ENCODE results near the gene C17orf107. TPM values are rescaled to one million over a fixed set of nuclear protein-coding genes. Genes with fewer than 3 reads are reported as not detected.

C17orf107 gene
- total RNA-seq, 2 experiments from 2014 or later, result 1.9 to 3.0 TPM

DNA sequence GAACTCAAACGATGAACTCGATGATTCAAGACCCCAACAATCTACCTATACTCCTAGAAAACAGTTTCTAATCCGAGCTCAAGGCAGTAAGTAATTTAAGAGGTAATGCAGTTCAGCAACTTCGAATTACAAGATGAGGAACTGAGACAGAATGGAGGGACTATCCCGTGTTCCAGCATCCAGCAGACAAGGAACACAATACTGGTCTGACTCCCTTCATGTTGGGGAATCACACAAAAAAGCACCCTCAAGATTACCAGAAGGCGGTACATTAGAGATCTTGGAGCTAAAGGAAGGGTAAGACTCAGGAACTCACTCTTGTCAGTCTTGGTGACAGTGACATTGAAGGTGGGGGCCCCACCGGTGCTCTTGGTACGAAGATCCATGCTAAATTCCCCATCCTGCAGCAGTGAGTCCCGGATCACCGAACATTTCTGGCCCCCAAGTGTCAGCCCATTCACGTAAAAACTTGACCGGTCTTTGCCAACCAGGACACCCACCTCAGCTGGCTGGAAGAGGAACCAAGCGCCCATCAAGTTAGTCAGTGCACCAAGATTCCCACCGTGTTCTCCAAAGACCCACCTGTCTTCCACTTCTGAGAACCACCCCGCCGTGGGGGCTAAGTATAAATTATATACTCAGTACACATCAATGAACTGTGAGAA, 47.1 kb downstream of the C17orf107 start:
- Mint-ChIP-seq H3K36me3 (peaks cover 55% of the 10 kb centered on the region), H3K4me3 (peak overlapping the region; percentile 100), H3K27ac (peak overlapping the region; percentile 100), H3K9me3 (no peaks in the 10 kb centered on the region), H3K4me1 (peaks cover 48% of the 10 kb centered on the region), H3K27me3 (no peaks in the 10 kb centered on the region)
- POLR2A ChIA-PET, result interaction anchor here (0.7 to 17.2 kb wide), 9 partner anchors 6 to 683 kb away, joined by 3 to 441 read pairs (median 4); partner anchors contain the start of genes INCA1, KIF1C, RNF167 and SLC25A11
- no peak for ATAC-seq (ENCODE audit: low read depth)
- no peak for DNase-seq

DNA sequence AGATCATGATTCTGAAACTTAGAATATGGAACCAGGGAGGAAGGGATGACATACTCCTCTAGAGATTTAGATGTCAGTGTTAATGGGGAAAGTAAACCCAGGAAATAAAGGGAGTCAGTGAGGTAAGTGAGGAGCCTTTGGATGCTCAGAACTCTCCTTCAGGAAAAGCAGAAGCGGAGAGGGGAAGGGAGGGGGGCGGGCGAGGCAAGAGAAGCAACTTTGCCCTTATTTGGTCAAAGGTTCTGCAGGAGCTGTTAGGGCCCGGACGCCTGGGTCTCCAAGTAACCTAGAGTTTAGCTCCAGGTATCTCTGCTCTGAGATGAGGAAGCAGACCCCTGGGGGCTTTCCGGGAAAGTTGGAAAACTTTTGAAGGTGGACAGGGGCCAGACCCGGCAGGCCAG, 47.7 kb downstream of the C17orf107 start:
- ATAC-seq (ENCODE audit: low read depth), result no peak
- Mint-ChIP-seq H3K36me3 (peaks cover 51% of the 10 kb centered on the region), H3K4me3 (peak overlapping the region; percentile 100), H3K27ac (peak overlapping the region; percentile 100), H3K4me1 (peaks cover 48% of the 10 kb centered on the region), H3K27me3 (no peaks in the 10 kb centered on the region), H3K9me3 (no peaks in the 10 kb centered on the region)
- POLR2A ChIA-PET, result interaction anchor here (0.6 to 17.2 kb wide), 14 partner anchors 7 to 684 kb away, joined by 3 to 441 read pairs (median 6); partner anchors contain the start of genes ARRB2, CAMTA2, INCA1 and KIF1C
- DNase-seq, result no peak

DNA sequence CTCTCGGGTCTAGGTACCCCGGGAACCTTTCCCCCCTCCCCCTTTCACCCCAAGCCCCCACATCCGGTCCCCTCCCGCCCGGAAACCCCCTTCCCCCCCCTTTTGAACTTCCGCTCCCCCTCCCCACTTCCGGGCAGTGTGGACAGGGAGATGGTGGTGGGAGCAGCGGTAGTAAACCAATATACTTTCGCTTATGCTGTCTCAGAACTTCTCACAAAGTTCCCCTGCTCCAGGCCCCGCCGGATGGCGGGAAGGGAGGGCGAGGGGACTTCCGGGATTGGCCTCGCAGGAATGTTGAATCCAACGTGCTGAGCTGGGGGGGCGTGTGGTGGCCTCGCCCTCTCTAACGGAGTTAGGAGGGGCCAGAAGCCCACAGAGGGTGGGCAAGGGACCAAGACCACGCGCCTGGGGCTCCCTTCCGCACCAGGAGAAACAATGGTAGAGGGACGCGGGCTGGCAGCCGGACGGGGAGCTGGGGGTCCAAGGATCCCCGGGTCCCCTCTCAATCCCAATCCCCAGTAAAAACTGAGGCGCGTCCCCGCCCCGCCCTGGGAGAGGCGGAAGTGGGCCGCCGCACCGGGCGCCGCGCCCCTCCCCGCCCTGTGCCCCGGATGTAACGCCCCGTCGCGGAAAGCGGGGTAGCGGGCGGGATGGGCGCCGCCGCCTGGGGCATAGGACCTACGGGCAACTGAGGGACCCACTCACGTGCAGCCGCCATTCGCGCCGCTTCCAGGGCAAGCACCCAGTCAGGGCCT, 48.3 kb downstream of the C17orf107 start:
- Mint-ChIP-seq H3K4me3 (peak overlapping the region; percentile 100), H3K36me3 (peaks cover 45% of the 10 kb centered on the region), H3K4me1 (peaks cover 42% of the 10 kb centered on the region), H3K27me3 (no peaks in the 10 kb centered on the region), H3K27ac (peak overlapping the region; percentile 100), H3K9me3 (no peaks in the 10 kb centered on the region)
- DNase-seq, result peak; percentile 86
- ATAC-seq (ENCODE audit: low read depth), result peak; percentile 12
- POLR2A ChIA-PET, result interaction anchor here (0.6 to 17.2 kb wide), 16 partner anchors 8 to 684 kb away, joined by 3 to 441 read pairs (median 4); partner anchors contain the start of genes ARRB2, CAMTA2, INCA1 and KIF1C

DNA sequence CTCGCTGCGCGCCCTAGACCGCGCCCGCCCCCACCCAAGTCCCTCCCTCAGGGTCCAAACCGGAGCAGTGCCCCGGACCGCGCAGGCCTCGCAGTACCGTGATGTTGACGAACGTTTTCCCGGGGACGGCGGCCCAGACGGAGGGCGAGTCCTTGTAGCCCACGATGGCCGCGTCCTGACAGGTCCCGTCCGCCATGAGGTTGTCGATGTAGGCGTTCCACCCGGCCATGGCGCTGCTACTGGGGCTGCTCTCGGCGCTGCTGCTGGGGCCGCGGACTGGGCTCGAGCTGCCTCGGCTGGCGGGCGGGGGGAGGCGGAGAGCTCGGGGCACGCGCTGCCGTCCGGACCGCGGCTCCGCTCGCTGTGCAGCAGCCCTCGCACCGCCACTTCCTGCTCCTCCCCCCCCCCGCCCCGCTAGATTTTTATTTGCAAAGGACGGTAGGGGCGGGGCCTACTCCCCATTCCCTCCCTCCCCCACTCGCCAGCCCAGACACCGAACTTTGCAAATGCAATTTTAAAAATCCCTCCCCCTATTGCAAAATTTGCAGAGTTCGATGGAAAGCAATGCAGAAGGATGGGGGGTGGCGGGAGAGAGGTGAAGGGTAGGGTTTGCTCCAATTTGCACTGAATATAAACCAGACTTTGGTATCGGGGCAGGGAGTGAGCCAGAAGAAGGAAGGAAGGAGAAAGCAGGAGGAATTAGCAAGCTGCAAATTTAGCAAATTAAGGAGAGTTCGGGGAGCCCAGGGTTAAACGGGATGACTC, 49.0 kb downstream of the C17orf107 start, which contains the start of gene PFN1:
PFN1 (minus strand) TSS at position 365 of the 765 bp plus-strand sequence; CDS start at position 229, 136 bp downstream.
- Mint-ChIP-seq H3K9me3 (no peaks in the 10 kb centered on the region), H3K27ac (peak within 1 kb of the TSS; percentile 100), H3K4me3 (peak within 1 kb of the TSS; percentile 100), H3K4me1 (peaks cover 34% of the 10 kb centered on the region), H3K27me3 (no peaks in the 10 kb centered on the region), H3K36me3 (peaks cover 40% of the 10 kb centered on the region)
- DNase-seq (peak; percentile 86), ATAC-seq (ENCODE audit: low read depth) (peak; percentile 21)
- POLR2A ChIA-PET, result interaction anchor here (0.6 to 17.2 kb wide), 17 partner anchors 8 to 246 kb away, joined by 3 to 441 read pairs (median 5); partner anchors contain the start of genes ARRB2, C17orf107, CAMTA2 and INCA1

DNA sequence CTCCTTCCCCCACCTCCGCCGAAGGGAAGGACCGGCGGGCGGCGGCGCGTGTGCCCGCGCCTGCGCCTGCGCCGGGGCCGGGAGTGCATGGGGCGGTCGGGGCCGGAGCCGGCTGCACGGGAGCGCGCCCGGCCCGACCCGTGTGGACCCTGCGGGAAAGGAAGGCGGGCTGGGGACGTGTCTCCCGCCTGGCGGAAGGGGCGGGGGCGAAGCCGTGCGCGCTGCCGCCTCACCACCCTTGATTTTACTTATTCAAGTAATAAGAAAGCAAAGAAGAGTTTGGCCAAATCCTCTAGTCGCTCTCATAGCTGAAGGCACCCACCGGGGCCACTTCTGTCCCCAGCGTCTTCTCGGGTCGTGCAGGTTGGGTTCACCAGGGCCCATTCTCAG, 49.6 kb downstream of the C17orf107 start:
- Mint-ChIP-seq H3K9me3 (no peaks in the 10 kb centered on the region), H3K27ac (peak overlapping the region; percentile 100), H3K36me3 (peaks cover 38% of the 10 kb centered on the region), H3K4me1 (peaks cover 31% of the 10 kb centered on the region), H3K27me3 (no peaks in the 10 kb centered on the region), H3K4me3 (peak overlapping the region; percentile 100)
- DNase-seq (no peak), ATAC-seq (ENCODE audit: low read depth) (peak; percentile 44)
- POLR2A ChIA-PET, result interaction anchor here (0.6 to 17.2 kb wide), 15 partner anchors 8 to 246 kb away, joined by 3 to 441 read pairs (median 5); partner anchors contain the start of genes ARRB2, C17orf107, CAMTA2 and INCA1

DNA sequence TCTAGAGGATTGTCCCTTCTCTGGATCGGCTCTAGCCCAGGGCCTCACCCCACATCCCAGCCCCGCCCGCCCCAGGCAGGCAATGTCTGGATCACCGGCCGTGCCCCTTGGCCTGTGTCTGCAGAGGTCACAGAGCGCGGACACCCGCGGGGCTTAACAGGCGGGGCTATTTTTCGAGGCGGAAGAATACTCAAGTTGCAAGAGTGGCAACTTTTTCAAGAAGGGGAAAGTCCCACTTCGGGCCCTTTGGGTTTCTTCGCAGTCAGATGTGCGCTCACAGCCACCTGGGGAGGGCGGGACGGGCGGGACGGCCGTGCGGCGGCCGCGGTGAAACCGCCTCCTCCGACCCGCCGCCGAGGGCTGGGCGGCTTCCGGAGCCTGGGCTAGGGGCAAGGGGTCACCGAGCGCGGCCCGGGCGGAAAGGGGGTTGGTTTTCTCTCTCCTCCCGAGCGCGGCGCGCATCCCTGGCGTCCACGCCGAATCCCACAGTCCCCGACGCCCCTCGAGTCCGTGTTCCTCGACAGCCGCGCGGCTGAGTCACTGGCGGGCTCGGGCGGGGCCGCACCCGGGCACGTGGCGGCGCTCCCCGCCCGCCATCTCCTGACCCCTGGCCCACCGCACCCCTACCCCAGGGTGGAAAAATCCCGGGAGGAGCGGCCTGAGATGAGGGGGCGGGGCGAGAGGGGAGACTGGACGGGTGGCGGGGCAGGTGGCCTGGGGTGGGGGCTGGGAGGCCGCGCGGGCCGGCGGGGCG, 50.2 kb downstream of the C17orf107 start:
- peak; percentile 85 for DNase-seq
- peaks cover 28% of the 10 kb centered on the region for H3K4me1 Mint-ChIP-seq
- POLR2A ChIA-PET, result interaction anchor here (0.7 to 17.2 kb wide), 12 partner anchors 8 to 470 kb away, joined by 3 to 441 read pairs (median 4); partner anchors contain the start of genes C17orf107, INCA1, KIF1C and NUP88
- H3K27ac Mint-ChIP-seq, result peak overlapping the region; percentile 84
- peak; percentile 23 for ATAC-seq (ENCODE audit: low read depth)
- no peaks in the 10 kb centered on the region for H3K27me3 Mint-ChIP-seq
- H3K36me3 Mint-ChIP-seq, result peaks cover 33% of the 10 kb centered on the region
- H3K9me3 Mint-ChIP-seq, result no peaks in the 10 kb centered on the region
- peak overlapping the region; percentile 100 for H3K4me3 Mint-ChIP-seq

DNA sequence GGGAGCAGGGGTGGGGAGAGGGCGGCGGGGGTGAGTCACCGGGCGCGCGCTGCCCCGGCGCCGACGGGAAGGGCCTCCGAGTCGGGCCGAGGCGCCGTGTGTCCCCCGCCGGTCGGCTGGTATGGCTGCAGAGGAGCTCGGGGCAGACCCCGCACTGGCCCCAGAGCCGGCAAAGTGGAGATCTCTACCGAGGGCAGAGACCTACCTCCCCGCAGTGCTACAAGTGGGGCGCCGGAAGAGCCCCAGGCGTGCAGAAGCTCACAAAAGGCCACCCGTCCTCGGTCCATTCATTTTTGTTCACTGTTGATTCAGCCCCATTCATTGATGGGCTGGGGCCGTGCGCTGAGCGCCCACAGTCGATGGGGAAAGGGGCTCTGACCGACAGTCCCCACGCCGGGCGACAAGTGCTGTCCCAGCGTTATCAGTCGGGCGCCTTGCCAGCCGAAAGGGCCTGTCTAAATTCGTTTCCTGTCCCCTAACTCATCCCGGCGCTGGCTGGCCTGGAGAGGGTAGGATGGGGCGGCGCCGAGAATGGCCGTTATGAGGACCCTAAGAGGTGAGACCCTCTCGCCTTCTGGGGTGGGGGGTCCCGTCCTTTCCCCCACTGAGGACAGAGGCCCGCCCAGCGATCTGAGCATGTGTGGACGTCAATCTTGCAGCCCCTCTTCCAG, 50.9 kb downstream of the C17orf107 start:
- Mint-ChIP-seq H3K27ac (peak overlapping the region; percentile 92), H3K4me3 (peak overlapping the region; percentile 86), H3K36me3 (peaks cover 26% of the 10 kb centered on the region), H3K4me1 (peaks cover 21% of the 10 kb centered on the region), H3K9me3 (no peaks in the 10 kb centered on the region), H3K27me3 (no peaks in the 10 kb centered on the region)
- ATAC-seq (ENCODE audit: low read depth) (peak; percentile 2), DNase-seq (no peak)
- POLR2A ChIA-PET, result interaction anchor here (0.6 to 17.2 kb wide), 8 partner anchors 10 to 469 kb away, joined by 3 to 441 read pairs (median 4); partner anchors contain the start of genes NUP88, RNF167, RPAIN and SLC25A11

DNA sequence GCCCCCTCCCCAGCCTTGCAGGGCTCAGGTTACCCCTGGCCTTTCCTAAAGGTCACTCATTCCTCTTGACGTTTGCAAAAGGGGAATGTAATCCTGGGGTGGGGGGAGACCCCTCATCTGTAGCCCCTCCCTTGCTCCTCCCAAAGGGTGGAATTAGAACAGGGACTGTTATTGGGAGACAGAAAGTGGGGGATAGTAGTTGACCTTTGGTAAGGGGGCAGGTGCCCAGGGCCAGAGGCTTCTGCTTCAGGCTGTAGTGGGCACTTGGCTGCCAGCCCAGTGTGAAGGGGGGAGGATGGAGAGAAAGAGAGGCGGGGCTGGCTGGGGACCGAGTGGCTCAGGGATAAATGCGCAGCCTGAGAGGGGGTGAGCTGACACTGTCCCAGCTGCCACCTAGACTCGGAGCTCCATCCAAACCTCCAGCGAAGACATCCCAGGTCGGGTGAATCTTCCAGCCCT, 51.4 kb downstream of the C17orf107 start, which contains the start of gene ENO3:
ENO3 (plus strand) TSS at position 374 of the 459 bp plus-strand sequence. CDS start 711 bp downstream, outside the sequence.
- Mint-ChIP-seq H3K27ac (peak within 1 kb of the TSS; percentile 92), H3K36me3 (peaks cover 21% of the 10 kb centered on the region), H3K27me3 (no peaks in the 10 kb centered on the region), H3K9me3 (no peaks in the 10 kb centered on the region), H3K4me1 (peaks cover 16% of the 10 kb centered on the region), H3K4me3 (peak within 1 kb of the TSS; percentile 86)
- ATAC-seq (ENCODE audit: low read depth) (no peak), DNase-seq (no peak)
- POLR2A ChIA-PET, result interaction anchor here (0.6 to 17.2 kb wide), 7 partner anchors 11 to 111 kb away, joined by 3 to 441 read pairs (median 4); partner anchors contain the start of genes RNF167, SLC25A11 and SPAG7

DNA sequence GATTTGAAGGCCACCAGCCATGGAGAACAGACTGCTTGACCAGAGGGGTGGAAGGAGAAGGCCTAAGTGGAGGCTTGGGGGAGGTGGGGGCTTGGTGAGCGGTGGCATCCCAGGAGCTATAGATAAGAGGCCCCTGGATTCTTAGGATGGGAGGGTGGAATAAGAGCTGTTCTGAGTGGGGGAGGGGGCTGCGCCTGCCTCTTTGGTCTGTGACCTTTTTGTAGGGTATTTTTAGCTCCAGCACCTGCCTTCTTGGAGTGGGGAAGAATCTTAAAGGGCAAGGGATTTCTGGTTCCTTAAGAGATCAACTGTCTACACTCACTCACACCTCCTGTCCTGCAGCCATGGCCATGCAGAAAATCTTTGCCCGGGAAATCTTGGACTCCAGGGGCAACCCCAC, 52.1 kb downstream of the C17orf107 start:
- ATAC-seq (ENCODE audit: low read depth) (no peak), DNase-seq (no peak)
- Mint-ChIP-seq H3K27me3 (no peaks in the 10 kb centered on the region), H3K4me3 (peak overlapping the region; percentile 86), H3K4me1 (peaks cover 20% of the 10 kb centered on the region), H3K9me3 (no peaks in the 10 kb centered on the region), H3K27ac (peak overlapping the region; percentile 92), H3K36me3 (peaks cover 18% of the 10 kb centered on the region)
- POLR2A ChIA-PET, result interaction anchor here (0.6 to 17.2 kb wide), 5 partner anchors 8 to 98 kb away, joined by 3 to 441 read pairs (median 7); partner anchors contain the start of genes RNF167, SLC25A11 and SPAG7

Data from activated naive CD8-positive, alpha-beta T cell treated with anti-CD3 and anti-CD28 coated beads, Interleukin-2, amount 10 ng/mL, durations not matched to agents 7 days and 5 days (primary cell).